ENCODE measurements around the gene DYNC1I1. TPM values are rescaled to one million over a fixed set of nuclear protein-coding genes. Genes with fewer than 3 reads are reported as not detected.

DYNC1I1 gene
- total RNA-seq, 1 experiment from 2014 or later, result 3.2 TPM

GRCh38 chr7:95845007-95845406, 72.7 kb downstream of the DYNC1I1 start:
- no peaks in the 10 kb centered on the region for H4K20me1 ChIP-seq (ENCODE audit: control insufficient read depth, insufficient read depth, insufficient read length)
- no peak overlapping the region for H4K8ac ChIP-seq (replicated peaks; ENCODE audit: insufficient read length, low read depth, low read length)
- H3K23ac ChIP-seq (ENCODE audit: insufficient read length, low read depth, low read length), result no peak overlapping the region
- peaks cover 0 to 2% of the 10 kb centered on the region in 2 experiments; a peak in 1 of 5 replicates for H3K9me3 Mint-ChIP-seq
- DNase-seq, result no peak
- no peak overlapping the region for H3K27ac Mint-ChIP-seq
- no peaks in the 10 kb centered on the region; the same call in 1 of the 2 replicates for H3K4me1 ChIP-seq (ENCODE audit: insufficient read depth, low read length)
- H3K27me3 Mint-ChIP-seq (ENCODE audit: low read depth), result no peaks in the 10 kb centered on the region
- no peak overlapping the region for H3K9ac ChIP-seq (ENCODE audit: extremely low read depth, insufficient read length, low read length)
- no peaks in the 10 kb centered on the region for H3K23me2 ChIP-seq (ENCODE audit: insufficient read length, low read depth, low read length, poor library complexity, severe bottlenecking)
- H3K79me2 ChIP-seq (ENCODE audit: insufficient read depth, low read length), result no peaks in the 10 kb centered on the region
- H2AK5ac ChIP-seq (ENCODE audit: insufficient read length, low read length), result no peak overlapping the region
- no peak overlapping the region for H2BK12ac ChIP-seq (ENCODE audit: insufficient read length, low read depth, low read length)
- no peak overlapping the region for H2AFZ ChIP-seq (ENCODE audit: low read length)
- H3K9me3 ChIP-seq (ENCODE audit: control insufficient read depth, low read depth, low read length), result no peaks in the 10 kb centered on the region
- no peak overlapping the region for H3K14ac ChIP-seq (ENCODE audit: insufficient read depth, low read length)
- H3T11ph ChIP-seq (ENCODE audit: low read length), result no peak overlapping the region
- no peak overlapping the region for H2BK120ac ChIP-seq (ENCODE audit: low read depth, low read length, poor library complexity, severe bottlenecking)
- H3K79me1 ChIP-seq (ENCODE audit: insufficient read depth, low read depth, low read length, poor library complexity, severe bottlenecking), result no peaks in the 10 kb centered on the region
- H2BK20ac ChIP-seq (ENCODE audit: low read depth, low read length, poor library complexity, severe bottlenecking), result no peak overlapping the region
- H3K36me3 Mint-ChIP-seq (ENCODE audit: insufficient read depth in 1 of 3, low read depth in 3 of 3), result 0 out of 7 replicates have a peak, but pooled peaks cover 0 to 5% (median 0%) of the 10 kb centered on the region in 3 experiments
- no peak overlapping the region for H2BK15ac ChIP-seq (ENCODE audit: low read depth, low read length)
- H4K5ac ChIP-seq (ENCODE audit: insufficient read length, low read depth, low read length), result no peak overlapping the region
- H2BK5ac ChIP-seq (ENCODE audit: insufficient read length, low read length), result no peak overlapping the region
- no peak overlapping the region for H4K91ac ChIP-seq (ENCODE audit: insufficient read length, low read depth, low read length)
- H3K4me2 ChIP-seq (ENCODE audit: insufficient read depth, insufficient read length, low read length), result no peak overlapping the region
- peaks cover 24 to 28% of the 10 kb centered on the region in 2 experiments for H3K4me1 Mint-ChIP-seq
- H3K27ac ChIP-seq (ENCODE audit: insufficient read length, low read depth, low read length), result no peak overlapping the region
- no peak overlapping the region for H3K4ac ChIP-seq (ENCODE audit: low read depth, low read length)
- no peaks in the 10 kb centered on the region for H3K27me3 ChIP-seq (ENCODE audit: insufficient read depth, low read length)
- no peak overlapping the region for H3K4me3 Mint-ChIP-seq
- H3K56ac ChIP-seq (ENCODE audit: insufficient read length, low read depth, low read length), result no peak overlapping the region
- no peak for TF ChIP-seq CTCF (conservative IDR thresholded peaks at IDR 0.05)
- no peak overlapping the region for H3K18ac ChIP-seq (ENCODE audit: insufficient read length, low read depth, low read length)
